GM18519 (cell line): ENCODE data around the gene CARD14.
"Not testable (repeated sequence)": the region's sequence is repeated elsewhere in the genome, so short reads cannot be mapped to it uniquely, and the experiment has no call there.

Source experiments
- ATAC-seq: cut with Tn5 transposase; IDR thresholded peaks from one replicate; pipeline ENCODE4 v1.9.1; 2021; ENCODE audit warnings: mild to moderate bottlenecking, moderate library complexity; ENCODE audit not compliant: unreplicated experiment, low FRiP score

The CARD14 gene

GRCh38 chr17:80222376-80223141 lies 52.7 kb downstream of the CARD14 start:
- ATAC-seq = no peak

- ATAC-seq = no peak
These were observed 53.4 kb downstream of the CARD14 start for GRCh38 chr17:80223142-80223815.

- no peak for ATAC-seq
These were observed 54.1 kb downstream of the CARD14 start for GRCh38 chr17:80223838-80224497.

DNA sequence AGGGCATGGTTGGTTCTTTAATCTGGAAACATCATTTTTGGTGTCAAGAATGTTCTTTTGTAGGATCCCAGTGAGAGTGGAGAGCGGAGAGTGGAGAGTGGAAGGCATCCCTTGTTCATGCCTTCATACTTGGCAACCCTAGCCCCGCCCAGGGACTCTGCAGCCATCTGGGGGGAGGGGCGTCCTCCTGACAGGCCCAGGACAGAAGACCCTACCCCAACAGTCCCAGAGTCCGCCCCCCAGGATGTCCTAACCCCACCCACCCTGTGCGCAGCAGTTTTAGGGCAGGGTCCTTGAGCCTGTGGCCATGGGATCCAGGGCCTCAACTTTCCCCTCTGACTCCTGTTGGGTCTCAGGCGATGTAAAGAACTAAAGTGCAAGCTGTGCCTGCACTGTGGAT lies 54.9 kb downstream of the CARD14 start:
- no peak for ATAC-seq

GRCh38 chr17:80225230-80225629 lies 55.4 kb downstream of the CARD14 start:
- no peak for ATAC-seq

- ATAC-seq = no peak
These were observed 57.3 kb downstream of the CARD14 start for GRCh38 chr17:80227156-80227555.

DNA sequence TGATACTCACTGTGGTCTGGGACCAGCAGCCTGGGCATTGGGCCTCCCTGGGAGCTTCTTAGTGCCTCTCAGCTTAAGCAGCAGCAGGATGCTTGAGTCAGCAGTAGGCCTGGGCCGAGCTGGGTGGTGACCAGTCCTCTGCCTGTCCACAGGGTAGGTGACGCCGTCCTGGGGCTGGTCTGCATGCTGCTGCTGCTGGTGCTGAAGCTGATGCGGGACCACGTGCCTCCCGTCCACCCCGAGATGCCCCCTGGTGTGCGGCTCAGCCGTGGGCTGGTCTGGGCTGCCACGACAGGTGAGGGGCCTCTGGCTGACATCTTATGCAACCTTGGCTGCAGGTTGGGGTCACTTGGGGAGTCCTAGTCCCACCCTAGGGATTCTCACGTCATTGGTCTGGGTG lies 57.8 kb downstream of the CARD14 start:
- ATAC-seq = no peak

DNA sequence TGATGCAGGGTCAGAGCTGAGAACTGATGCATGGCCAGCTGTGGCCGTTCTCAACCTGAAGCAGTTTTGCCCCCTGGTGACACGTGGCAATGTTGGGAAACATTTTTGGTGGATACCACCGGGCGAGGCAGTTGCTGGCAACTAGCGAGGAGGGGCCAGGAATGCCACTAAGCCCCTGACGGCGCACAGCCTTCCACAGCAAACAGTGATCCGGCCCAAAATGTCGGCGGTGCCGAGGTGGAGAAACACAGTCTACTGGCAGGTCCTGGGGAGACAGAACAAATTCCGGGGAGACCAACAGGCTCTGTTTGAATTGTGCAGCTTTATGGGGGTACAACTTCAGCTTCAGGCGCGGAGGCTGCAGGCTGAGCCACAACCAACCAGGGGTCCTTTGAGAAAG lies 58.6 kb downstream of the CARD14 start:
- ATAC-seq = no peak

GRCh38 chr17:80229011-80229410 lies 59.2 kb downstream of the CARD14 start:
- no peak for ATAC-seq

DNA sequence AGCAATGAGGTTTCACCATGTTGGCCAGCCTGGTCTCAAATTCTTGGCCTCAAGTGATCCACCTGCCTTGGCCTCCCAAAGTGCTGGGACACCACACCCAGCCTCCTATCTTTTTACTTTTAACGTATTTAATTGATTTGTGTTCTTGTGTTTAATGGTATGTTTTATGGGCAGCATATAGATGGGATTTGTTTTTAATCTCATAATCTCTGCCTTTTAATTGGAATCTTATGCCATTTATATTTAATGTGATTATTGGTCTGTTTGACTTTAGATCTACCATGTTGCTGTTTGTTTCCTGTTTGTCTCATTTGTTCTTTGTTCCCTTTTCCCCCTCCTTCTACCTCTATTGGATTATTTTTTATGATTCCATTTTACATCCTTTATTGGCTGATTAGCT lies 62.6 kb downstream of the CARD14 start:
- ATAC-seq = no peak

GRCh38 chr17:80233202-80233601 lies 63.4 kb downstream of the CARD14 start:
- no peak for ATAC-seq

GRCh38 chr17:80236911-80237310 lies 67.1 kb downstream of the CARD14 start:
- no peak for ATAC-seq

- ATAC-seq = no peak
These were observed 67.6 kb downstream of the CARD14 start for GRCh38 chr17:80237386-80237785.

- ATAC-seq = no peak
These were observed 72.7 kb downstream of the CARD14 start for GRCh38 chr17:80242505-80242904.

GRCh38 chr17:80243526-80244433 lies 74.0 kb downstream of the CARD14 start:
- ATAC-seq = no peak

GRCh38 chr17:80244448-80244847 lies 74.6 kb downstream of the CARD14 start:
- ATAC-seq = not testable (repeated sequence)

DNA sequence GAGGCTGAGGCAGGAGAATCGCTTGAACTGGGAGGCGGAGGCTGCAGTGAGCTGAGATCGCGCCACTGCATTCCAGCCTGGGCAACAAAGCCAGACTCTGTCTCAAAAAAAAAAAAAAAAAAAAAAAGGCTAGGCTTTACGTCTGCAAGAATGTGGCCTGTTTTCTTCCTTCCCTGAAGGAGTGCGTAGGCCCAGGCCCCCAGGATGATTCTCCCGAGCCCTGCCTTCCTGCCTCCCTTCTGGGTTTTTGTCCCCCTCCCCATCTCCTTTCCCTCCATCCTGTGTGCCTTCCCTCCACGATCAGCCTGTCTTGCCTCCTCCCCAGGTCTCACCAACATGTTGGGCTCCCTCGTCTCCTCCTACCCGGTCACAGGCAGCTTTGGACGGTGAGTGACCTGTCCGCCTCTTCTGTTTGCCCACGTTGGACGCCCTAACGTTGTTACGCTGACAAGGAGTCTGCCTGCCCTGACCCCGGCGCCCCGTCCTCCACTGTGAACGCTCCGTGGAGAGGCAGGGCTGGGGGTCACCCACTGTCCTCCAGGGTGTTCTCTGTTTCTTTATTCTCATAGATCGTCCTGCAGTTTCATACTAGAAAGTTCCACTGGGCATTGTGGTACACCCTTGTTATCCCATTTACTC lies 75.2 kb downstream of the CARD14 start:
- no peak for ATAC-seq

DNA sequence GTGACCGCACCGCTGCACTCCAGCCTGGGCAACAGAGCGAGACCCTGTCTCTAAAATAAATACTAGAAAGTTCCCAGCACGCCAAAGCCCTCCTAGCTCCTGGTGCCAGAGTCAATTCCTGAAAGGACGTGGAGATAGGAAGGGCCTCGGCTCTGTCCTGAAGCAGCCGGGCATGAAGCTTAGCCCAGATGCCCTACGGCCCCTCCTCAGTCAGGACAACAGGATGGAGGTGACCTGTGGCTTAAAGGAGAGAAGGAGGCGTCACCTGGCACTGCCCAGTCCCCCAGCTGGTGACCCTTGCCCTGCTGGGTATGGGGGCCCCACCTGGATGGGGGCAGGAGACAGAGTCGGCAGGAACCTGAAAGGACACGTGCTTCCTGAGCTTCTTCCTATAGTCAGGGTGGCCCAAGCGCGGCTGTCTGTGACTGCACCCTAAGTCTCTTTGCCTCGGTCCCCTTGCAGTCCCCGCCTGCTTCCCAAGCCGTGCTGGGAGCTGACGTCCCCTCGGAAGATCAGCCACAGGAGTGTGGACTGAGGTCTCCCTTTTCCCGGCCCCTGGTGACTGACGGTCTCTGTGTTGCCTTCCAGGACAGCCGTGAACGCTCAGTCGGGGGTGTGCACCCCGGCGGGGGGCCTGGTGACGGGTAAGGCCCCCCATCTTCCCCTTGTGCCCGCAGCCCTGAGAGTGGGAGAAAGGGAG lies 75.9 kb downstream of the CARD14 start:
- ATAC-seq = no peak

- no peak for ATAC-seq
These were observed 76.4 kb downstream of the CARD14 start for GRCh38 chr17:80246266-80246681.
